Ishikawa (cell line): Measurements from ENCODE around the gene RBM43.

ENCODE experiments used
- CEBPB ChIP-seq: IDR thresholded peaks from 2 replicates; pipeline ENCODE4 v1.6.1; 2012
- CREB1 ChIP-seq: IDR thresholded peaks from 2 replicates; pipeline ENCODE4 v1.6.1; 2012; ENCODE audit warnings: low read depth
- EGR1 ChIP-seq: IDR thresholded peaks from 2 replicates; pipeline ENCODE4 v1.6.1; 2012
- EP300 ChIP-seq: IDR thresholded peaks from 2 replicates; pipeline ENCODE4 v1.6.1; 2012; ENCODE audit warnings: borderline replicate concordance
- FOXM1 ChIP-seq: IDR thresholded peaks from 2 replicates; pipeline ENCODE4 v1.6.1; 2012; ENCODE audit warnings: low read depth, borderline replicate concordance
- NFIC ChIP-seq: IDR thresholded peaks from 2 replicates; pipeline ENCODE4 v1.6.1; 2012
- RAD21 ChIP-seq: IDR thresholded peaks from 2 replicates; pipeline ENCODE4 v1.6.1; 2012; ENCODE audit warnings: low read depth
- TAF1 ChIP-seq: IDR thresholded peaks from 2 replicates; pipeline ENCODE4 v1.6.1; 2012; ENCODE audit warnings: low read depth, mild to moderate bottlenecking
- TCF12 ChIP-seq: IDR thresholded peaks from 2 replicates; pipeline ENCODE4 v1.6.1; 2012; ENCODE audit warnings: low read depth
- TEAD4 ChIP-seq: IDR thresholded peaks from 2 replicates; pipeline ENCODE4 v1.6.1; 2012
- USF1 ChIP-seq: IDR thresholded peaks from 2 replicates; pipeline ENCODE4 v1.6.1; 2012
- YY1 ChIP-seq: IDR thresholded peaks from 2 replicates; pipeline ENCODE4 v1.6.1; 2012; ENCODE audit warnings: low read depth
- ZBTB7A ChIP-seq: IDR thresholded peaks from 2 replicates; pipeline ENCODE4 v1.6.1; 2012; ENCODE audit warnings: low read depth
- TF ChIP-seq, protein P1 (sequence below): IDR thresholded peaks from 2 replicates; pipeline ENCODE4 v1.6.1; 2012; ENCODE audit warnings: low read depth, mild to moderate bottlenecking
- TF ChIP-seq, protein P2 (sequence below): IDR thresholded peaks from 2 replicates; pipeline ENCODE4 v1.6.1; 2012

RBM43 gene

DNA sequence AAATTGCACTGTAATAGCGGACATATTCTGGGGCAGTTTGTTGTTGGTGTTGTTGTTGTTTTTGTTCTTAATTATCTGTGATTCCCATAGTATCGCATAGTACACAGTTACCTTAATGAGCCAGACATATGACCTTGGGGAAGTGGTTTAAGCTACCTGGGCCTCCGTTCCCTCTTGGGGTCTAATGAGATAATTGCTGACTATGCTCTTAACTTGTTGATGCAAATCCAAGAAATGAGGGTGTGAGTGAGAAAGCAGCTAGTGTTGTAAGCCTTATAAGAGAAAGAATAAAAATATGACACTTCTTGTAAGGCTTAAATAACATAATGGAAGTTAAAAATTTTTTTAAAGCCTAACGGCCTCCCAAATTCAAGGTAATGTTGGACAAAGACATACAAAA, 20.7 kb upstream of the RBM43 start:
- TF ChIP-seq TAF1 (no peak), NFIC (no peak), TCF12 (no peak), TEAD4 (no peak), USF1 (no peak), EGR1 (no peak), FOXM1 (no peak), CREB1 (no peak), YY1 (no peak), EP300 (no peak), CEBPB (no peak), ZBTB7A (no peak)
- TF ChIP-seq, protein P1, sequence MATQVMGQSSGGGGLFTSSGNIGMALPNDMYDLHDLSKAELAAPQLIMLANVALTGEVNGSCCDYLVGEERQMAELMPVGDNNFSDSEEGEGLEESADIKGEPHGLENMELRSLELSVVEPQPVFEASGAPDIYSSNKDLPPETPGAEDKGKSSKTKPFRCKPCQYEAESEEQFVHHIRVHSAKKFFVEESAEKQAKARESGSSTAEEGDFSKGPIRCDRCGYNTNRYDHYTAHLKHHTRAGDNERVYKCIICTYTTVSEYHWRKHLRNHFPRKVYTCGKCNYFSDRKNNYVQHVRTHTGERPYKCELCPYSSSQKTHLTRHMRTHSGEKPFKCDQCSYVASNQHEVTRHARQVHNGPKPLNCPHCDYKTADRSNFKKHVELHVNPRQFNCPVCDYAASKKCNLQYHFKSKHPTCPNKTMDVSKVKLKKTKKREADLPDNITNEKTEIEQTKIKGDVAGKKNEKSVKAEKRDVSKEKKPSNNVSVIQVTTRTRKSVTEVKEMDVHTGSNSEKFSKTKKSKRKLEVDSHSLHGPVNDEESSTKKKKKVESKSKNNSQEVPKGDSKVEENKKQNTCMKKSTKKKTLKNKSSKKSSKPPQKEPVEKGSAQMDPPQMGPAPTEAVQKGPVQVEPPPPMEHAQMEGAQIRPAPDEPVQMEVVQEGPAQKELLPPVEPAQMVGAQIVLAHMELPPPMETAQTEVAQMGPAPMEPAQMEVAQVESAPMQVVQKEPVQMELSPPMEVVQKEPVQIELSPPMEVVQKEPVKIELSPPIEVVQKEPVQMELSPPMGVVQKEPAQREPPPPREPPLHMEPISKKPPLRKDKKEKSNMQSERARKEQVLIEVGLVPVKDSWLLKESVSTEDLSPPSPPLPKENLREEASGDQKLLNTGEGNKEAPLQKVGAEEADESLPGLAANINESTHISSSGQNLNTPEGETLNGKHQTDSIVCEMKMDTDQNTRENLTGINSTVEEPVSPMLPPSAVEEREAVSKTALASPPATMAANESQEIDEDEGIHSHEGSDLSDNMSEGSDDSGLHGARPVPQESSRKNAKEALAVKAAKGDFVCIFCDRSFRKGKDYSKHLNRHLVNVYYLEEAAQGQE = no peak
- TF ChIP-seq, protein P2, sequence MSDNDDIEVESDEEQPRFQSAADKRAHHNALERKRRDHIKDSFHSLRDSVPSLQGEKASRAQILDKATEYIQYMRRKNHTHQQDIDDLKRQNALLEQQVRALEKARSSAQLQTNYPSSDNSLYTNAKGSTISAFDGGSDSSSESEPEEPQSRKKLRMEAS = no peak

- TF ChIP-seq YY1 = no peak
- TF ChIP-seq TEAD4 = no peak
- no peak for TF ChIP-seq RAD21
- TF ChIP-seq USF1 = no peak
- no peak for TF ChIP-seq TCF12
- no peak for TF ChIP-seq TAF1
- no peak for TF ChIP-seq ZBTB7A
- TF ChIP-seq EGR1 = no peak
- TF ChIP-seq, protein P1 = no peak
- no peak for TF ChIP-seq FOXM1
- TF ChIP-seq, protein P2 = no peak
- TF ChIP-seq CREB1 = no peak
- TF ChIP-seq NFIC = no peak
- TF ChIP-seq CEBPB = no peak
Observed at GRCh38 chr2:151280271-151280670, 18.6 kb upstream of the RBM43 start.

DNA sequence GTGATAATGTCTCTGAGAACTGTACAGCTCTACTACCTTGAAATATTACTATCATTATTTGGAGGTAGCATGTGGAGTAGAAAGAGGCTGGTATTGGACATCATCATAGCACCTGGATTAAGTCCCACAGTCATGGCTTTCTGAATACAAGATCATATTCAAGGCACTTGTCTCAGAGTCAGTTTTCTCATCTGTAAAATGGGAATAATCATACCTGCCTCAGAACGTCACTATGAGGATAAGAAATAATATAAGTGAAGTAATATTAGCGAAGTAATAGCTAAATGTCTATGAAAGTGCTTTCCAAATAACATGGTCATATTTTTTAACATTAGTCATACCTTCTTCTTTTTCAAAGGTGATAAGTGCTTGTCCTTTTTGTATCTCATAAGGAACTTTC, 16.8 kb upstream of the RBM43 start:
- no peak for TF ChIP-seq TCF12
- TF ChIP-seq CREB1 = no peak
- no peak for TF ChIP-seq USF1
- TF ChIP-seq TAF1 = no peak
- TF ChIP-seq NFIC = no peak
- TF ChIP-seq TEAD4 = no peak
- TF ChIP-seq FOXM1 = no peak
- TF ChIP-seq, protein P2 = no peak
- TF ChIP-seq RAD21 = no peak
- no peak for TF ChIP-seq EP300
- no peak for TF ChIP-seq YY1
- no peak for TF ChIP-seq EGR1
- TF ChIP-seq ZBTB7A = no peak
- TF ChIP-seq, protein P1 = no peak
- no peak for TF ChIP-seq CEBPB

DNA sequence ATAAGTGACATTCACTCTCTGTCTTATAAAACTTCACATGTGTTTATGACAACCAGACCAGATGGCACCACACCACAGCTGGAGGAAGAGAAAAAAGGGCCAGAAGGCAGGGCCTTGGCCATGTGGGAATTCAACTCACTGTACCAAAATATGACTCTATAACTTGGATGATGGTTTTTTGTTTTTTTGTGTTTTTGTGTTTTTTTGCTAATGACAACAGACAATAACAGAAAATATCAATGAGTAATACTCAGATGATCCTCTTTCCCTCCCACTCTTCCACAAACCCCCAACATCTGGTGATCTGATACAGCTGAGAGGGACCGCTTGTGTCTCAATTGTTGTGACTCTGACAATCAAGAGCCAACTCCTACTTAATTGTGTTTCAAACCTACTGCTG, 15.4 kb upstream of the RBM43 start:
- TF ChIP-seq CEBPB (no peak), TAF1 (no peak), USF1 (no peak), FOXM1 (no peak), ZBTB7A (no peak), TEAD4 (no peak), EP300 (no peak), EGR1 (no peak), RAD21 (no peak), CREB1 (no peak), TCF12 (no peak), NFIC (no peak), YY1 (no peak)
- TF ChIP-seq, protein P2 = no peak
- TF ChIP-seq, protein P1 = no peak
